Suprapubic skin (tissue), 4 donors: ENCODE data around the gene TSR3. TPM values are rescaled to one million over a fixed set of nuclear protein-coding genes. Genes with fewer than 3 reads are reported as not detected.

ENCODE experiments used
- DNase-seq, 2 donors: peaks; one replicate each; pipeline ENCODE4 v3.0.0-alpha.2; 2019; ENCODE audit warnings: low spot score in 2 of 2
- H3K27ac ChIP-seq: fragments of 200-600 bp; sonication (generic); one replicate; pipeline ENCODE4 v1.5.1; 2019
- H3K27me3 ChIP-seq: fragments of 200-600 bp; sonication (generic); one replicate; pipeline ENCODE4 v1.5.1; 2019
- H3K36me3 ChIP-seq: fragments of 200-600 bp; sonication (generic); one replicate; pipeline ENCODE4 v1.5.1; 2019
- H3K4me1 ChIP-seq: fragments of 200-600 bp; sonication (generic); one replicate; pipeline ENCODE4 v1.5.1; 2019
- H3K4me3 ChIP-seq: fragments of 200-600 bp; sonication (generic); one replicate; pipeline ENCODE4 v1.5.1; 2019; ENCODE audit warnings: mild to moderate bottlenecking
- H3K9me3 ChIP-seq: fragments of 200-600 bp; sonication (generic); one replicate; pipeline ENCODE4 v1.5.1; 2019
- CTCF ChIP-seq, 2 donors: fragments of 200-600 bp in 1 of 2; fragments of 450-650 bp in 1 of 2; sonication (generic) in 1 of 2; IDR thresholded peaks; one replicate each; pipeline ENCODE4 v1.5.1; 2016 to 2019; ENCODE audit warnings: antibody characterized with exemption in 2 of 2, mild to moderate bottlenecking in 1 of 2, moderate library complexity in 1 of 2
- EP300 ChIP-seq: sonication (generic); formaldehyde crosslinking; IDR thresholded peaks from one replicate; pipeline ENCODE4 v1.6.1; 2017; ENCODE audit warnings: antibody characterized with exemption
- POLR2A ChIP-seq, 2 donors: fragments of 450-650 bp; IDR thresholded peaks; one replicate each; pipeline ENCODE4 v1.6.1; 2017; ENCODE audit warnings: antibody characterized with exemption in 2 of 2, mild to moderate bottlenecking in 2 of 2, moderate library complexity in 2 of 2
- POLR2AphosphoS5 ChIP-seq, 3 donors: sonication (generic); formaldehyde crosslinking; IDR thresholded peaks; one replicate each; pipeline ENCODE4 v1.6.1; 2017; ENCODE audit warnings: antibody characterized with exemption in 3 of 3
- WGBS: methylation state at CpG from one replicate; pipeline ENCODE4 v1.1.5; 2018; 5-methylcytosine and 5-hydroxymethylcytosine counted together
- total RNA-seq, 4 donors: library from RNA; depleted of rRNA; stranded (reverse); fragments of >200 nt; gene quantifications; one replicate each; pipeline ENCODE4 v1.1.0, GENCODE V29; 2016

Gene TSR3
- total RNA-seq, 4 donors from 2014 or later = 48.5 to 70.2 (median 62.1) TPM

GRCh38 chr16:1378087-1378803 is 26.6 kb upstream of the TSR3 start:
- Histone ChIP-seq H3K27ac (peak overlapping the region; percentile 4), H3K4me1 (peaks cover 30% of the 10 kb centered on the region), H3K36me3 (peaks cover 41% of the 10 kb centered on the region), H3K9me3 (no peaks in the 10 kb centered on the region), H3K4me3 (peak overlapping the region; percentile 63), H3K27me3 (no peaks in the 10 kb centered on the region)
- DNase-seq = no peak
- TF ChIP-seq POLR2A (IDR thresholded peaks at IDR 0.05) (no peak), POLR2AphosphoS5 (IDR thresholded peaks at IDR 0.05) (no peak), EP300 (no peak), CTCF (IDR thresholded peaks at IDR 0.05) (no peak)
- WGBS = 90% methylated on average over 6 of the region's 25 CpGs

- no peak overlapping the region for H3K27ac ChIP-seq
- DNase-seq = no peak
- H3K27me3 ChIP-seq = no peaks in the 10 kb centered on the region
- no peak for TF ChIP-seq CTCF (IDR thresholded peaks at IDR 0.05)
- TF ChIP-seq POLR2A (IDR thresholded peaks at IDR 0.05) = no peak
- TF ChIP-seq EP300 = no peak
- no peak for TF ChIP-seq POLR2AphosphoS5 (IDR thresholded peaks at IDR 0.05)
- peaks cover 30% of the 10 kb centered on the region for H3K4me1 ChIP-seq
- no peaks in the 10 kb centered on the region for H3K9me3 ChIP-seq
- 86% methylated on average over 10 of the region's 10 CpGs for WGBS
- no peak overlapping the region for H3K4me3 ChIP-seq
- H3K36me3 ChIP-seq = peaks cover 37% of the 10 kb centered on the region
These were observed 25.8 kb upstream of the TSR3 start for GRCh38 chr16:1377406-1378010.

GRCh38 chr16:1375741-1376410 is 24.2 kb upstream of the TSR3 start:
- WGBS = 86% methylated on average over 7 of the region's 19 CpGs
- TF ChIP-seq POLR2AphosphoS5 (IDR thresholded peaks at IDR 0.05) (no peak), POLR2A (IDR thresholded peaks at IDR 0.05) (no peak), CTCF (IDR thresholded peaks at IDR 0.05) (no peak), EP300 (no peak)
- Histone ChIP-seq H3K9me3 (no peaks in the 10 kb centered on the region), H3K27ac (no peak overlapping the region), H3K27me3 (no peaks in the 10 kb centered on the region), H3K4me1 (peaks cover 30% of the 10 kb centered on the region), H3K4me3 (no peak overlapping the region), H3K36me3 (peaks cover 35% of the 10 kb centered on the region)
- DNase-seq = no peak

GRCh38 chr16:1375298-1375640 is 23.6 kb upstream of the TSR3 start:
- Histone ChIP-seq H3K36me3 (peaks cover 37% of the 10 kb centered on the region), H3K4me1 (peaks cover 30% of the 10 kb centered on the region), H3K4me3 (no peak overlapping the region), H3K27me3 (no peaks in the 10 kb centered on the region), H3K27ac (no peak overlapping the region), H3K9me3 (no peaks in the 10 kb centered on the region)
- TF ChIP-seq POLR2AphosphoS5 (IDR thresholded peaks at IDR 0.05) = no peak
- TF ChIP-seq CTCF (IDR thresholded peaks at IDR 0.05) = no peak
- no peak for TF ChIP-seq POLR2A (IDR thresholded peaks at IDR 0.05)
- no peak for TF ChIP-seq EP300
- WGBS = 85% methylated on average over 13 of the region's 24 CpGs
- DNase-seq = no peak
